IMR-90 (cell line): ENCODE measurements around the gene PTPRQ. TPM values are rescaled to one million over a fixed set of nuclear protein-coding genes. Genes with fewer than 3 reads are reported as not detected.

Experiments
- ATAC-seq: fragments of 200-7000 bp; cut with Tn5 transposase; 2 replicates; pipeline ENCODE4 v1.9.1; 2020; ENCODE audit warnings: low read depth, mild to moderate bottlenecking, moderate library complexity
- BruUV-seq: library from RNA; stranded (reverse); fragments of 400-500 nt; replicated peaks from 2 replicates; lab custom pipeline; 2021; lab: Mats Ljungman, UMichigan
- CTCF ChIA-PET: fragments of 300-600 bp; formaldehyde crosslinking; extraction: SDS; loops from one replicate; lab custom pipeline; 2021; ENCODE audit warnings: antibody characterized with exemption; lab: Yijun Ruan, JAX
- POLR2A ChIA-PET: fragments of 300-600 bp; sonication (Branson Sonifier 250); formaldehyde crosslinking; loops from one replicate; lab custom pipeline; 2022; ENCODE audit warnings: antibody characterized with exemption; ENCODE audit not compliant: unreplicated experiment; lab: Charles Lee
- DNase-seq: peaks from one replicate; pipeline ENCODE4 v3.0.0; 2013
- H2AFZ ChIP-seq: replicated peaks from 2 replicates; pipeline ENCODE3; 2013; ENCODE audit warnings: low read length, mild to moderate bottlenecking; ENCODE audit not compliant: poor library complexity
- H2AK5ac ChIP-seq: 2 replicates; pipeline ENCODE4 v1.6.1; 2013; ENCODE audit warnings: low read depth, low read length, inconsistent platforms
- H2AK9ac ChIP-seq: replicated peaks from 2 replicates; pipeline ENCODE3; 2013; ENCODE audit warnings: mild to moderate bottlenecking, low read depth, low read length, moderate library complexity; ENCODE audit not compliant: poor library complexity
- H2BK120ac ChIP-seq: 2 replicates; pipeline ENCODE4 v1.6.1; 2013; ENCODE audit warnings: low read depth, low read length, inconsistent platforms
- H2BK15ac ChIP-seq: 3 replicates; pipeline ENCODE4 v1.6.1; 2013; ENCODE audit warnings: low read depth, low read length, inconsistent platforms
- H2BK20ac ChIP-seq: 2 replicates; pipeline ENCODE4 v1.6.1; 2013; ENCODE audit warnings: low read depth, mild to moderate bottlenecking, inconsistent platforms, low read length, moderate library complexity
- H2BK5ac ChIP-seq: 2 replicates; pipeline ENCODE4 v1.6.1; 2013; ENCODE audit warnings: mild to moderate bottlenecking, low read depth, low read length, inconsistent platforms; ENCODE audit not compliant: poor library complexity, severe bottlenecking
- H3K14ac ChIP-seq: replicated peaks from 2 replicates; pipeline ENCODE4 v1.6.1; 2013; ENCODE audit warnings: low read depth, low read length, inconsistent platforms
- H3K18ac ChIP-seq: 2 replicates; pipeline ENCODE4 v1.6.1; 2013; ENCODE audit warnings: low read depth, low read length, control low read depth
- H3K23ac ChIP-seq: 2 replicates; pipeline ENCODE4 v1.6.1; 2013; ENCODE audit warnings: low read depth, low read length, inconsistent platforms
- H3K27ac ChIP-seq: 2 replicates; pipeline ENCODE4 v1.5.1; 2013; ENCODE audit warnings: mild to moderate bottlenecking, control low read depth, low read length; ENCODE audit not compliant: insufficient read depth
- H3K27me3 ChIP-seq: 2 replicates; pipeline ENCODE4 v1.6.1; 2013; ENCODE audit warnings: low read length; ENCODE audit not compliant: control insufficient read depth, insufficient read depth
- H3K36me3 ChIP-seq: 2 replicates; pipeline ENCODE4 v1.6.1; 2013; ENCODE audit warnings: low read length, mixed read lengths; ENCODE audit not compliant: control insufficient read depth, insufficient read depth
- H3K4ac ChIP-seq: 2 replicates; pipeline ENCODE4 v1.6.1; 2013; ENCODE audit warnings: low read depth, low read length, inconsistent platforms
- H3K4me1 ChIP-seq: 2 replicates; pipeline ENCODE4 v1.6.1; 2013; ENCODE audit warnings: low read length, mixed read lengths; ENCODE audit not compliant: control insufficient read depth, insufficient read depth
- H3K4me2 ChIP-seq: 2 replicates; pipeline ENCODE4 v1.6.1; 2013; ENCODE audit warnings: low read depth, mild to moderate bottlenecking, control low read depth, low read length, moderate library complexity
- H3K4me3 ChIP-seq: 2 replicates; pipeline ENCODE4 v1.5.1; 2013; ENCODE audit warnings: low read depth, mild to moderate bottlenecking, control low read depth, low read length, moderate library complexity; ENCODE audit not compliant: insufficient read depth
- H3K56ac ChIP-seq: 2 replicates; pipeline ENCODE4 v1.6.1; 2013; ENCODE audit warnings: low read length, inconsistent platforms; ENCODE audit not compliant: insufficient read depth; ENCODE audit errors: extremely low read depth
- H3K79me1 ChIP-seq, 2 experiments: 2 replicates each; pipeline ENCODE4 v1.6.1; 2013; ENCODE audit warnings: low read length in 2 of 2, inconsistent platforms in 1 of 2, low read depth in 1 of 2
- H3K9ac ChIP-seq: 2 replicates; pipeline ENCODE4 v1.6.1; 2013; ENCODE audit warnings: low read depth, low read length, control low read depth
- H3K9me1 ChIP-seq: 2 replicates; pipeline ENCODE4 v1.6.1; 2013; ENCODE audit warnings: low read length, inconsistent platforms; ENCODE audit not compliant: insufficient read depth
- H3K9me3 ChIP-seq: 2 replicates; pipeline ENCODE4 v1.6.1; 2013; ENCODE audit warnings: low read length; ENCODE audit not compliant: control insufficient read depth, insufficient read depth
- H4K20me1 ChIP-seq: 2 replicates; pipeline ENCODE4 v1.6.1; 2013; ENCODE audit warnings: low read length, inconsistent platforms; ENCODE audit not compliant: insufficient read depth
- H4K5ac ChIP-seq: 2 replicates; pipeline ENCODE4 v1.6.1; 2013; ENCODE audit warnings: mild to moderate bottlenecking, low read depth, low read length, control low read depth
- H4K8ac ChIP-seq, 2 experiments: 2 replicates each; pipeline ENCODE4 v1.6.1; 2013; ENCODE audit warnings: low read depth in 2 of 2, low read length in 2 of 2, control low read depth in 1 of 2, inconsistent platforms in 1 of 2
- H4K91ac ChIP-seq: 2 replicates; pipeline ENCODE4 v1.6.1; 2013; ENCODE audit warnings: low read depth, low read length, inconsistent platforms; ENCODE audit not compliant: insufficient read depth
- MAFK ChIP-seq: IDR thresholded peaks from 2 replicates; pipeline ENCODE4 v1.6.1; 2012; ENCODE audit warnings: low read depth, low read length, improper control_type of control experiment
- RFX5 ChIP-seq: IDR thresholded peaks from 2 replicates; pipeline ENCODE4 v1.8.0; 2012; ENCODE audit warnings: low read depth, mild to moderate bottlenecking, low read length, moderate library complexity
- WGBS, 2 experiments: methylation state at CpG; one replicate each; pipeline versions ENCODE4 v1.1.5 to v1.1.7; 2013; ENCODE audit warnings: missing lambda C conversion rate in 2 of 2; ENCODE audit not compliant: insufficient read length in 1 of 2; ENCODE audit errors: extremely low coverage in 2 of 2; 5-methylcytosine and 5-hydroxymethylcytosine counted together
- dilution Hi-C: fragments of 300-500 bp; cut with HindIII; formaldehyde crosslinking; loops from one replicate; pipeline ENCODE4 v1.14.3; 2018; ENCODE audit warnings: low sequenced_read_pairs; ENCODE audit not compliant: unreplicated experiment
- in situ Hi-C: fragments of 300-500 bp; cut with MboI; formaldehyde crosslinking; loops from 3 replicates; pipeline ENCODE4 v1.14.3; 2019; ENCODE audit warnings: low sequenced_read_pairs, inconsistent platforms, mixed read lengths
- intact Hi-C: fragments of 100-400 bp; cut with micrococcal nuclease; formaldehyde crosslinking; loops from 2 replicates; pipeline ENCODE4 v1.10.0; 2022
- polyA plus RNA-seq, 3 experiments: library from polyadenylated mRNA; depleted of rRNA; stranded (reverse); fragments of >200 nt; gene quantifications; 2 replicates each; pipeline ENCODE4 v1.2.3, GENCODE V29; 2012; ENCODE audit warnings: low replicate concordance in 1 of 3
- total RNA-seq: library from RNA; depleted of rRNA; stranded (reverse); fragments of >200 nt; gene quantifications from 2 replicates; pipeline ENCODE4 v1.2.3, GENCODE V29; 2012

Gene PTPRQ
- total and polyA plus RNA-seq, 2 of the 4 experiments (the other 2 are of a cell fraction): 0.96 to 1.4 TPM

DNA sequence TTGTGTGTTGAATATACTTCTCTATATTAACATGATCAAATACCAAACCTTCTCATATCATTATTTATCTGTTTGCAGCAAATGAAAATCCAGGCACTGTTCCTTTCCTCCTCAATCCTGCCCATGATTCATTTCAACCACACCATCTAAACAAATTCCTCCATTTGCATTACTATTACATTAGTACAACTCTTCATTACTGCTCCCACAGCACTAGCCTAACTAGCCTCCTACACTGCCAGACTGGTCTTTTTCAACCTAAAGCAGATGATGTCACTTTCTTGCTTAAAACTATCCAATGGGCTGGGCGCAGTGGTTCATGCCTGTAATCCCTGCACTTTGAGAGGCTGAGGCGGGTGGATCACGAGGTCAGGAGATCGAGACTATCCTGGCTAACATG lies 146.1 kb downstream of the PTPRQ start:
- POLR2A ChIA-PET: interaction anchor here (1.1 kb wide), 1 partner anchor 11 kb away, joined by 3 read pairs; no protein-coding TSS in a partner anchor
- peak; percentile 89 for DNase-seq
- intact Hi-C loops: loop anchor here (5.0 kb wide), 1 partner anchor 38 kb away; no protein-coding TSS in a partner anchor

More for the DNA sequence above, 146.1 kb downstream of the PTPRQ start:
- H3K36me3 ChIP-seq: no peaks in the 10 kb centered on the region
- H3K4me3 ChIP-seq: no peak overlapping the region
- no CpG with 5 or more reads among the region's 4 CpGs for WGBS, 2 experiments
- H3K9ac ChIP-seq: no peak overlapping the region
- peak overlapping the region; percentile 51 to 82; a peak in 2 of 4 replicates for H4K8ac ChIP-seq
- no TSS peak for BruUV-seq
- H2BK120ac ChIP-seq: peak overlapping the region; percentile 88
- no peak overlapping the region; the same call in 1 of the 2 replicates for H3K27ac ChIP-seq
- in situ Hi-C loops: no loop called here
- H3K4ac ChIP-seq: peak overlapping the region; percentile 52
- H3K4me1 ChIP-seq: peaks cover 8% of the 10 kb centered on the region; the same call in 1 of the 2 replicates
- dilution Hi-C loops: no loop called here
- no peaks in the 10 kb centered on the region for H3K9me3 ChIP-seq
- H3K56ac ChIP-seq: 0 out of 2 replicates have a peak overlapping the region, but pooled peaks have one; percentile 2
- H2BK5ac ChIP-seq: peak overlapping the region; percentile 97
- no peaks in the 10 kb centered on the region for H3K9me1 ChIP-seq
- peak overlapping the region; percentile 72; the same call in 1 of the 2 replicates for H3K18ac ChIP-seq
- no peak overlapping the region for H2AK5ac ChIP-seq
- peak overlapping the region; percentile 87; the same call in 1 of the 2 replicates for H4K5ac ChIP-seq
- peak overlapping the region; percentile 60 for H2BK20ac ChIP-seq
- no peaks in the 10 kb centered on the region; a peak in 1 of 4 replicates for H3K79me1 ChIP-seq
- H2BK15ac ChIP-seq: peak overlapping the region; percentile 62; the same call in 2 of the 3 replicates
- peak; percentile 63 for ATAC-seq
- H3K23ac ChIP-seq: peak overlapping the region; percentile 28; the same call in 1 of the 2 replicates
- H2AK9ac ChIP-seq: no peak overlapping the region
- H3K14ac ChIP-seq: peak overlapping the region; percentile 70
- H3K27me3 ChIP-seq: no peaks in the 10 kb centered on the region
- CTCF ChIA-PET: interaction anchor here (0.6 kb wide), 1 partner anchor 179 kb away, joined by 6 read pairs; no protein-coding TSS in a partner anchor
- no peak overlapping the region for H2AFZ ChIP-seq
- H3K4me2 ChIP-seq: no peak overlapping the region
- TF ChIP-seq MAFK: 0 out of 2 replicates have a peak, but pooled peaks have one; percentile 2
- TF ChIP-seq RFX5: no peak
- peak overlapping the region; percentile 79 for H4K91ac ChIP-seq
- H4K20me1 ChIP-seq: no peaks in the 10 kb centered on the region
